OCI-LY7 (cell line): Measurements from ENCODE around the gene TAS1R2. TPM values are rescaled to one million over a fixed set of nuclear protein-coding genes. Genes with fewer than 3 reads are reported as not detected.

Experiments
- BruUV-seq: library from RNA; stranded (reverse); fragments of 400-500 nt; replicated peaks from 2 replicates; lab custom pipeline; 2021; lab: Mats Ljungman, UMichigan
- CTCF ChIA-PET: fragments of 300-600 bp; sonication (Branson Sonifier 250); formaldehyde crosslinking; loops from one replicate; lab custom pipeline; 2022; ENCODE audit warnings: antibody characterized with exemption; ENCODE audit not compliant: unreplicated experiment; lab: Charles Lee
- POLR2A ChIA-PET: fragments of 300-600 bp; sonication (Branson Sonifier 250); formaldehyde crosslinking; loops from one replicate; lab custom pipeline; 2022; ENCODE audit warnings: antibody characterized with exemption; lab: Charles Lee
- DNase-seq: peaks from one replicate; pipeline ENCODE4 v3.0.0-alpha.2; 2015; ENCODE audit warnings: low spot score
- H2AFZ ChIP-seq: fragments of 200-600 bp; sonication (generic), shearing (Covaris generic); 2 replicates; pipeline ENCODE4 v1.6.1; 2014; ENCODE audit warnings: mild to moderate bottlenecking, antibody characterized with exemption, low read length, moderate library complexity
- H3K27ac ChIP-seq: fragments of 200-600 bp; sonication (generic); 2 replicates; pipeline ENCODE4 v1.5.1; 2014; ENCODE audit warnings: mixed run types, low read depth, mild to moderate bottlenecking, moderate library complexity, low read length, inconsistent platforms; ENCODE audit not compliant: poor library complexity, severe bottlenecking
- H3K36me3 ChIP-seq: fragments of 200-600 bp; sonication (generic); 2 replicates; pipeline ENCODE4 v1.6.1; 2014; ENCODE audit warnings: mild to moderate bottlenecking, antibody characterized with exemption, low read length, moderate library complexity, mixed read lengths; ENCODE audit not compliant: insufficient read depth
- H3K4me1 ChIP-seq: fragments of 200-600 bp; sonication (generic); 2 replicates; pipeline ENCODE4 v1.5.1; 2014; ENCODE audit warnings: mild to moderate bottlenecking, low read length; ENCODE audit not compliant: insufficient read depth, poor library complexity, severe bottlenecking
- H3K4me2 ChIP-seq: fragments of 200-600 bp; sonication (generic); 2 replicates; pipeline ENCODE4 v1.6.1; 2014; ENCODE audit warnings: mild to moderate bottlenecking, low read length
- H3K4me3 ChIP-seq: fragments of 200-600 bp; sonication (generic); 2 replicates; pipeline ENCODE4 v1.5.1; 2014; ENCODE audit warnings: mild to moderate bottlenecking, low read depth, low read length; ENCODE audit not compliant: poor library complexity, severe bottlenecking
- H3K79me2 ChIP-seq: fragments of 200-600 bp; sonication (generic); 2 replicates; pipeline ENCODE4 v1.6.1; 2016; ENCODE audit warnings: low read depth, mild to moderate bottlenecking, low read length, moderate library complexity, mixed read lengths; ENCODE audit not compliant: insufficient read depth
- H3K9me2 ChIP-seq: fragments of 200-600 bp; sonication (generic); 2 replicates; pipeline ENCODE4 v1.6.1; 2016; ENCODE audit warnings: mild to moderate bottlenecking, low read length, mixed read lengths; ENCODE audit not compliant: insufficient read depth
- H3K9me3 ChIP-seq: fragments of 200-600 bp; sonication (generic); 2 replicates; pipeline ENCODE4 v1.6.1; 2014; ENCODE audit warnings: mild to moderate bottlenecking, mixed run types, low read length, mixed read lengths
- H4K20me1 ChIP-seq: fragments of 200-600 bp; sonication (generic); 2 replicates; pipeline ENCODE4 v1.6.1; 2014; ENCODE audit warnings: mild to moderate bottlenecking, antibody characterized with exemption, low read length, moderate library complexity, mixed read lengths; ENCODE audit not compliant: insufficient read depth
- CTCF ChIP-seq: fragments of 200-600 bp; sonication (generic); conservative IDR thresholded peaks from 2 replicates; pipeline ENCODE4 v1.5.1; 2014; ENCODE audit warnings: mild to moderate bottlenecking, antibody characterized with exemption, low read length, moderate library complexity, mixed read lengths
- EZH2phosphoT487 ChIP-seq: fragments of 200-600 bp; sonication (generic); IDR thresholded peaks from 2 replicates; pipeline ENCODE4 v1.6.1; 2018; ENCODE audit warnings: low read depth, borderline replicate concordance, mild to moderate bottlenecking, mixed run types, antibody characterized with exemption, low read length, moderate library complexity, mixed read lengths
- intact Hi-C: fragments of 100-400 bp; cut with micrococcal nuclease; formaldehyde crosslinking; loops from one replicate; pipeline ENCODE4 v1.10.0; 2022; ENCODE audit not compliant: unreplicated experiment
- microRNA-seq: library from miRNA; unstranded; fragments of <30 nt; microRNA quantifications from one replicate; pipeline ENCODE4 v1.2.0, GENCODE V29; 2022; ENCODE audit warnings: borderline replicate concordance
- small RNA-seq: library from RNA; depleted of rRNA; stranded (forward); fragments of <200 nt; gene quantifications from one replicate; pipeline ENCODE3, GENCODE V24; 2014
- total RNA-seq, 2 experiments: library from RNA; depleted of rRNA in 1 of 2; stranded (reverse); fragments of >200 nt in 1 of 2; shearing (Covaris generic) in 1 of 2; gene quantifications; 2 replicates each; pipeline ENCODE4 v1.2.3, GENCODE V29; 2014 to 2022

The TAS1R2 gene
- total RNA-seq, 2 experiments from 2014 or later, result not detected

GRCh38 chr1:18794051-18794450 lies 65.4 kb downstream of the TAS1R2 start:
- CTCF ChIA-PET, result no interaction called here
- POLR2A ChIA-PET, result no interaction called here
- TF ChIP-seq EZH2phosphoT487, result no peak
- TF ChIP-seq CTCF, result no peak
- no TSS peak for BruUV-seq
- no peaks in the 10 kb centered on the region for H3K4me1 ChIP-seq
- no peak overlapping the region for H3K4me3 ChIP-seq
- no peaks in the 10 kb centered on the region for H3K9me2 ChIP-seq
- H3K36me3 ChIP-seq, result no peaks in the 10 kb centered on the region
- H3K79me2 ChIP-seq, result no peaks in the 10 kb centered on the region
- H3K4me2 ChIP-seq, result no peak overlapping the region
- H4K20me1 ChIP-seq, result no peaks in the 10 kb centered on the region
- intact Hi-C loops, result no loop called here
- no peak overlapping the region for H3K27ac ChIP-seq
- no peak for DNase-seq
- H2AFZ ChIP-seq, result no peak overlapping the region
- no peaks in the 10 kb centered on the region for H3K9me3 ChIP-seq

DNA sequence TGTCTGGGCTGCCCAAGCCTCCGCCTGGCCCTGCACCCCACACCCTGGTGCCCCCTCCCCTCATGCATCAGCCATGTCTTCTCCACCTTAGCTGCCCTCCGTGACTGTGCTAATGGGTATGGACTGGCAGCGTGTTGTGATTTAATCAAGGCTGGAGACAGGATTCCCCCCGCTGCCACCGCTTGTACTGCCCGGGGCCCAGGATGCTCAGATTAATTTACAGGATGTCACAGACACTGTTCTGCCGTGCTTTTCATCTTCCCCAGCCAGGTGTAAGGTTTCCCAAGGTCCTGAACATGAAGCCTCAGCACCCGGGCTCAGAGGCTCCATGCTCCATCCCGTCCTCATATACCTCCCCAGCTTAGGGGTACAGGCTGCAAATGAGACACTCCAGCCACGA lies 66.3 kb downstream of the TAS1R2 start:
- TF ChIP-seq CTCF, result no peak
- no peak for TF ChIP-seq EZH2phosphoT487
- Histone ChIP-seq H3K4me1 (no peaks in the 10 kb centered on the region), H3K9me3 (no peaks in the 10 kb centered on the region), H3K27ac (no peak overlapping the region), H4K20me1 (no peaks in the 10 kb centered on the region), H3K36me3 (no peaks in the 10 kb centered on the region), H3K4me2 (no peak overlapping the region), H3K4me3 (no peak overlapping the region), H3K79me2 (no peaks in the 10 kb centered on the region), H2AFZ (no peak overlapping the region), H3K9me2 (no peaks in the 10 kb centered on the region)
- intact Hi-C loops, result no loop called here
- DNase-seq, result no peak
- ChIA-PET POLR2A (no interaction called here), CTCF (no interaction called here)
- no TSS peak for BruUV-seq

DNA sequence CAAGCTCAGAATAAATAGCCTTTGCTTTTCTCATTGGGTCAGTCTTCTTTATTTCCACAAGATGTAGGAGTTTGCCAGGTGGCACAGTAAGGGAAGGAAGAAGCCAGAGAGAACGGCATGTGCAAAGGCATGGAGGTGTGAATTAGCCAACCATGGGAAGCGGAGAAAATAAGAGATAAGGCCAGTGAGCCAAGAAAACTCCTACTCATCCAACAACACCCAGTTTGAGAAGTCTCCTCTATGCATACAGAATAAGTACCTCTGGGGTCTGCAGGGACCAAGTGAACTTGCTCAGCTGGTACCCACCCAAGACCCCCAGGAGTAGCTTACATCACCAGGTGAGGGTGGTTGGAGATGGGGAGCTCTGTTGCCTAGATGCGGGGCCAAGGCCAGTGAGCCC lies 66.7 kb downstream of the TAS1R2 start:
- intact Hi-C loops, result no loop called here
- no peak overlapping the region for H3K4me2 ChIP-seq
- no TSS peak for BruUV-seq
- no peaks in the 10 kb centered on the region for H3K79me2 ChIP-seq
- no peak for DNase-seq
- H3K27ac ChIP-seq, result no peak overlapping the region
- H3K9me2 ChIP-seq, result no peaks in the 10 kb centered on the region
- CTCF ChIA-PET, result no interaction called here
- H3K4me1 ChIP-seq, result no peaks in the 10 kb centered on the region
- POLR2A ChIA-PET, result no interaction called here
- no peak for TF ChIP-seq EZH2phosphoT487
- TF ChIP-seq CTCF, result no peak
- no peaks in the 10 kb centered on the region for H3K36me3 ChIP-seq
- no peaks in the 10 kb centered on the region for H4K20me1 ChIP-seq
- H3K4me3 ChIP-seq, result no peak overlapping the region
- H3K9me3 ChIP-seq, result no peaks in the 10 kb centered on the region
- H2AFZ ChIP-seq, result no peak overlapping the region

Small RNA genes within 50 kb of the gene (microRNA-seq; reads per million reads assigned to microRNA genes)
- not detected for gene MIR1290
- gene MIR4695, result not detected

Small RNA genes within 50 kb of the gene (small RNA-seq; reads per million reads assigned to genes)
- gene MIR1290 (not detected), gene MIR4695 (not detected)

Other genes starting within 250 kb of the TAS1R2 start
- gene PAX7, start 228.8 kb downstream of the TAS1R2 start, total RNA-seq (2014; rRNA removed; shearing (Covaris generic)), result not detected in 2 replicates
- not detected in 2 replicates for gene PAX7, start 228.8 kb downstream of the TAS1R2 start, total RNA-seq (2022)
- 3.8 and 6.1 TPM in 2 replicates for gene ALDH4A1, start 42.9 kb upstream of the TAS1R2 start, total RNA-seq (2014; rRNA removed; shearing (Covaris generic))
- 6.2 and 7.6 TPM in 2 replicates for gene ALDH4A1, start 42.9 kb upstream of the TAS1R2 start, total RNA-seq (2022)
- gene IFFO2, start 97.0 kb upstream of the TAS1R2 start, total RNA-seq (2014; rRNA removed; shearing (Covaris generic)), result 0.06 and 0.08 TPM in 2 replicates
- 0.20 and 0.44 TPM in 2 replicates for gene IFFO2, start 97.0 kb upstream of the TAS1R2 start, total RNA-seq (2022)